ENCODE data around the gene TMC4.

GRCh38 chr19:54115109-54116063, 57.6 kb downstream of the TMC4 start, which contains the start of the genes PRPF31 and TFPT:
- TF ChIP-seq CTCF (IDR thresholded peaks at IDR 0.05 in 8 of 11, conservative IDR thresholded peaks at IDR 0.05 in 3 of 11) (peak in 2 of 11 experiments; percentile 9 to 15), POLR2A (IDR thresholded peaks at IDR 0.05) (peak; percentile 44 to 80 (median 56)), POLR2AphosphoS5 (IDR thresholded peaks at IDR 0.05) (peak; percentile 93 to 98 (median 95))
